ENCODE results near the gene TDRD3.

- TF ChIP-seq EZH2 (IDR thresholded peaks at IDR 0.05), result no peak
- TF ChIP-seq POLR2AphosphoS5 (IDR thresholded peaks at IDR 0.05; ENCODE audit: borderline replicate concordance, low read depth, low read length), result no peak
Observed at GRCh38 chr13:60572003-60572798, 175.2 kb downstream of the TDRD3 start.
